ENCODE data around the gene CALCOCO1.

- no peak for TF ChIP-seq CTCF (IDR thresholded peaks at IDR 0.05 in 4 of 5, conservative IDR thresholded peaks at IDR 0.05 in 1 of 5)
- TF ChIP-seq POLR2A (IDR thresholded peaks at IDR 0.05) = no peak
Observed at GRCh38 chr12:53659011-53659551, 68.2 kb downstream of the CALCOCO1 start.
